Measurements from ENCODE around the gene CCDC32.
"Not testable (repeated sequence)": the region's sequence is repeated elsewhere in the genome, so short reads cannot be mapped to it uniquely, and the experiment has no call there.

CCDC32 gene

DNA sequence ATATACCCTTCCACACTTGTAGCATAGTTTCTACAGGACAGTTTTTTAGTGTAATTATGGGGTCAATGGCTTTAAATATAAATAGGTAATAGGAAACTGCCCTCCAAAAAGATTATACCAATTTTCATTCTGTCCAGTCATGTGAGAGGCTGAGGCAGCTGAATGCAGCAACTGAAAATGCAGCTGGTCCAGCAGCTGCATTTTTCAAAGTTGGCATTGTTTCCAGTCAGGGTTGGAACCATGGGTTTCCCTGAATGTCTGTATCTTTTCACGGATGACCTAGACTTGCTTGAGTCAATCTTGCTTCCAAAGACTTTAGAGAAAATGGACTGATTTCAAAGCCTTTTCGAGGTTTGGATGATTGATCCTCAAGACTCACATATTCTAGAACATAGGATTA is 19.3 kb upstream of the CCDC32 start:
- DNase-seq (ENCODE audit: insufficient read length, low spot score) (no peak), FAIRE-seq (no peak)
- no peak for TF ChIP-seq POLR2A (IDR thresholded peaks at IDR 0.05; ENCODE audit: low read depth, low read length)

DNA sequence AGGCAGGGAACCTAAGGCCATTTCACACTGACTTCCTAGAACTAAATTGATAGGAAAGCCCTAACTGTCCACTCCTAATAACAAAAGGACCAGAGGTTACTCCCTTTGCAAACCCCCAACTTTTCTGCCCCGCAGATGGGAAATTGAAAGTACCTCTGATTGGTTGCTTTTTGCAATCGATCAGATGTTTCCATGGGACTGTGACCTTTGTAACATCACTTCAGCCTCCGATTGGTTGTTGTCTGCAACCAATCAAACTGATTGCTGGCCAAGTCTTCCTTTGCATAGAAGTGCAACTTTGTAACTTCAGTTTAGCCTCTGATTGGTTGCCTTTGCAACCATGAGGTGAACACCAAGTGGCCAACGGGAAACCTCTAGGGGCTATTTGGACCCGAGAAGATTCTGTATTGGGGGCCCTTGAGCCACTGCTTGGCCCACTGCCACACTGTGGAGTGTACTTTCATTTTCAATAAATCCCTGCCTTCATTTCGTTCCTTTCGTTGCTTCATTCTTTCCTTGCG is 17.9 kb upstream of the CCDC32 start:
- DNase-seq (ENCODE audit: insufficient read length, low spot score) (peak; percentile 31), FAIRE-seq (peak; percentile 99)
- TF ChIP-seq POLR2A (IDR thresholded peaks at IDR 0.05; ENCODE audit: low read depth, low read length) = no peak

DNA sequence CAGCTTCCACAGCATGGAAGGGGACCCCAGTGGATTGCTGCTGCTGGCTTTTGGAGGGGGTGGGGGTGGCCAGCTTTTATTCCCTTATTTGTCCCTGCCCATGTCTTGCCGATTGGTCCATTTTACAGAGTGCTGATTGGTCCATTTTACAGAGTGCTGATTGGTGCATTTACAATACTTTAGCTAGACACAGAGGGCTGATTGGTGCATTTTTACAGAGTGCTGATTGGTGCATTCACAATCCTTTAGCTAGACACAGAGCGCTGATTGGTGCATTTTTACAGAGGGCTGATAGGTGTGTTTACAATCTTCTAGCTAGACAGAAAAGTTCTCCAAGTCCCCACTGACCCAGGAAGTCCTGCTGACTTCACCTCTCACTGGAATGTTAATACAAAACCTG is 17.0 kb upstream of the CCDC32 start:
- not testable (repeated sequence) for DNase-seq (ENCODE audit: insufficient read length, low spot score); FAIRE-seq

DNA sequence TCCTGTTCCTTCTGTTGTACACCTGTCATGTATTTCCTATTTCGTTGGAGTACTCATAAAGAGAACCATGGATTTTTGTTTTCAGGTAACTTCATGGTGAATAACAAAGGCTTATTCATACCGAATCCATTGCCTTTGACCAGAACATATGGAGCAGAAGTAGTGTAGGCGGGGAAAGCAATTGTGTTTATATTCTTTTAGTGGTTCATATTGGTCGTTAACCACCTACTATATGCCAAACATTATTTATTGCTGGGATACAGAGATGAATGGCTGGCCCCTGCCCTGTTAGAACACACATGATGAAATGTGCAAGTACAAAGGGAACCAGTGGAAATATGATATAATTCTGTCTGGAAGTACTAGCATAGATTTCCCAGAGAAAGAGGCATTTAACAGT is 14.1 kb upstream of the CCDC32 start:
- DNase-seq (ENCODE audit: insufficient read length, low spot score) (no peak), FAIRE-seq (no peak)
- TF ChIP-seq POLR2A (IDR thresholded peaks at IDR 0.05; ENCODE audit: low read depth, low read length) = no peak

DNA sequence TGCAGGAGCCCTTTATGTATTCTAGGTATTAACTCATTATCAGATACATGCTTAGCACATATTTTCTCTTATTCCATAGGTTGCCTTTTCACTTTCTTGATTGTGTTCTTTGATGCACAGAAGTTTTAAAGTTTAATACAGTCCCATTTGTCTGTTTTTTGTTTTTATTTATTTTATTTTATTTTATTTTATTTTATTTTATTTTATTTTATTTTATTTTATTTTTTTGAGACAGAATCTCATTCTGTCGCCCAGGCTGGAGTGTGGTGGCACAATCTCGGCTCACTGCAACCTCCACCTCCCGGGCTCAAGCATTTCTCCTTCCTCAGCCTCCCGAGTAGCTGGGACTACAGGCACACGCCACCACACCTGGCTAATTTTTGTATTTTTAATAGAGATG is 12.1 kb upstream of the CCDC32 start:
- FAIRE-seq = not testable (repeated sequence)

DNA sequence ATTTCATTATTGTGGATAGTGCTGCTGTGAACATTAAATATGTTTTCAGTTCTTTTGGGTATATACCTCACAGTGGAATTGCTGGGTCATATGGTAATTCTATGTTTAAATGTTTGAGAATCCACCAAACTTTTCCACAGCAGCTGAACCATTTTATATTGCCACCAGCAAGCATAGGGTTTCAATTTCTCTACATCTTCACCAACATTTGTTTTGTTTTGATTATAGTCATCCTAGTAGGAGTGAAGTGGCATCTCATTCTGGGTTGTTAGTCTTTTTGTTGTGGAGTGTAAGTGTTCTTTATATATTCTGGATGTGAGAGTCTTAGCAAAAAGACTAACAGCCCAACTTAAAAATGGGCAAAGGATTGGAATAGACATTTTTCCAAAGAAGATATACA is 10.3 kb upstream of the CCDC32 start:
- no peak for DNase-seq (ENCODE audit: insufficient read length, low spot score)
- FAIRE-seq = no peak
- TF ChIP-seq POLR2A (IDR thresholded peaks at IDR 0.05; ENCODE audit: low read depth, low read length) = no peak

More for the DNA sequence above, 12.1 kb upstream of the CCDC32 start:
- DNase-seq (ENCODE audit: insufficient read length, low spot score) = not testable (repeated sequence)

DNA sequence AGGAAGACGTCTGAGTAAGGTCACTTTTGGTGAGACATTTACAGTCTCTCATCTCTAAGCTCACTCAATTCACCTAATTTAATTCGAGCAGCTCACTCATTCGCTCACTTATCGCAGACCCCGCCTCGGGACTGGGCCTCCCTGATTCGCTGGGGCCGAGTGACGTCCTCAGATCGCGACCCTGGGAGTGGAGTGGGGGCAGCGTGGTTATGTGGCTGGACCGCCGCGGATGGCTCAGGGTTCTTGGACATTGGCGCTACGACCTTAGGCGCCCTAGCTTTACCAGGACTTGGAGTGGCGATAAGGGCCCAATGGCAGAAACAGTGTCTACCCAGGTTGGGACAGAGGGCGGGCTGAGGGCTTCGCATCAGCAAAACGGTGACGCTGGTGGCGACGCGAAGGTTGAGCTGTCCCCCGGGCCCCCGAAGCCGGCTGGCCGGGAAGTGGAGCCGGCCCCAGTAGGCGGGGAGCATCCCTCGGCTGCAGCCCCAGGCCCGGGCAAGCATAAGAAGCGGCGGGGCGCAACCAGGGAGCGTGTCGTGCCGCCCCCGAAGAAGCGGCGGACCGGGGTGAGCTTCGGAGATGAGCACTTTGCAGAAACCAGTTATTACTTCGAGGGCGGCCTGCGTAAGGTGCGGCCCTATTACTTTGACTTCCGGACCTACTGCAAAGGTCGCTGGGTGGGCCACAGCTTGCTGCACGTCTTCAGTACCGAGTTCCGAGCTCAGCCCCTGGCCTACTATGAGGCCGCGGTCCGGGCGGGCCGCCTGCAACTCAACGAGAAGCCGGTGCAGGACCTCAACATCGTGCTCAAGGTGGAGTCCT is 4.5 kb upstream of the CCDC32 start, which contains the start of gene RPUSD2:
Gene RPUSD2 (plus strand): TSS at position 171 of the 825 bp plus-strand sequence. CDS start 39 bp downstream, at position 210.
- TF ChIP-seq POLR2A (IDR thresholded peaks at IDR 0.05; ENCODE audit: low read depth, low read length) = peak; percentile 76; the same call in 1 of the 2 replicates
- FAIRE-seq = peak; percentile 68
- peak; percentile 84 for DNase-seq (ENCODE audit: insufficient read length, low spot score)

DNA sequence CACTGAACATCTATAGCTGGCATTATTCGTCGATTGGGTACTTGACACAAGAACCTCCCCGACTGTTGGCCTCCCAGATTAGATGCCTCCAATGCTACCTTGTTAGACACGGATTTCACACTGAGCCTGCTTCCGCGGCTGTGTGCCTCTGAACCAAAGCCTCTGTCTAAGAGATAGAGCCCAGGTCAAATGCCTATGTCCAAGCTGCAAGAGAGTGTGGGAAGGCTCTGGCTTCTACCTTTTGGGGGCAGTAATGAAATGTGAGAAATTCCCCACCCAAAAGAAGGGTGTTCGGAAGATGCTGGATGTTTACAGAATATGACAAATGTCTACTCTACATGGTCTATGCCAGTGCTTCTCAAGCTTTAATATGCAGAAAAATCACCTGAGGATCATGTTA is 2.3 kb upstream of the CCDC32 start:
- no peak for TF ChIP-seq POLR2A (IDR thresholded peaks at IDR 0.05; ENCODE audit: low read depth, low read length)
- FAIRE-seq = no peak
- no peak for DNase-seq (ENCODE audit: insufficient read length, low spot score)

DNA sequence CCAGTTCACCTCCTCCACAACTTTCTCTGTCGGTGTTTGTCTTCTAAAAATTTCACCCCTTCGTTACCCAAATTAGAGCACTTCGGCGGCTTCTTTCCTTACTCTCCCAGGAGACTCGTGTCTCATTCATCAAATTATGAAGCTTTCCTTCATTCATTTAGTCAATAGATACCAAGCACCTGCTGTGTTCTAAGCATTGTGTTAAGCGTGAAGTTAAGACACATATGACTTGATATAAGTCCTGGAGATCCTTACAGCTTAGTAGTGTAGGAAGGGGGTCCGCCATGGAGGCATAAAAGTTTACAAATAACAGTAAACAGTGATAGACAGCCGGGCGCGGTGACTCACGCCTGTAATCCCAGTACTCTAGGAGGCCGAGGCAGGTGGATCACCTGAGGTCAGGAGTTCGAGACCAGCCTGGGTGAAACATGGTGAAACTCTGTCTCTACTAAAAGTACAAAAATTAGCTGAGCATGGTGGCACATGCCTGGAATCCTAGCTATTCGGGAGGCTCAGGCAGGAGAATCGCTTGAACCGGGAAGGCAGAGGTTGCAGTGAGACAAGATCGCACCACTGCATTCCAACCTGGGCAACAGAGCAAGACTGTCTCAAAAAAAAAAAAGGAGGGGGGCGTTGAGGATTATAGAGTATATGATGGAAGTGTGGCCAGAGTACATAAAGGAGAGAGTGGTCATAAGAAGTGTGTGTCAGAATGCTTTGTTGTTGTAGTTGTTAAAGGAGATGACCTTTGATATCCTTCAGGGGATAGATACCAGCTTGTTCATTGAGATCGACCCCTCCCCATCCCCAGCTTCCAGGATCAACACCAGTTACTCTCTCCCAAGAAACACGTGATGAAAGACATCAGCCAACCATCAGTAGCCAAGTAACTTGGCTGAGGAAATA is 744 bp upstream of the CCDC32 start:
- no peak for TF ChIP-seq POLR2A (IDR thresholded peaks at IDR 0.05; ENCODE audit: low read depth, low read length)
- FAIRE-seq = no peak
- no peak for DNase-seq (ENCODE audit: insufficient read length, low spot score)

DNA sequence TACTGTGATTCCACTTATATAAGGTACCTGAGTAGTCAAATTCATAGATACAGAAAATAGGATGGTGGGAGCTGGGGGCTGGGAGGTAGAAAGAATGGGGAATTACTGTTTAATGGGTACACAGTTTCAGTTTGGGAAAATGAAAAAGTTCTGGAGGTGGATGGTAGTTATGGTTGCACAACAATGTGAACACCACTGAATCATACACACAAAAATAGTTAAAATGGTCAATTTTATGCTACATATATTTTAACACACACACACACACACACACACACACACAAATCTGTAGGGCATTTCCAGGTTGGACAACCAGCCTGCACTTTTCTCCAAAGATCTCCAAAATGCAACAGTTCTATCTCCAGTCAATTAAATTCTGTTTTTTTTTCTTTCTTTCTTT is 1.4 kb downstream of the CCDC32 start:
- no peak for TF ChIP-seq POLR2A (IDR thresholded peaks at IDR 0.05; ENCODE audit: low read depth, low read length)
- FAIRE-seq (no peak), DNase-seq (ENCODE audit: insufficient read length, low spot score) (no peak)

DNA sequence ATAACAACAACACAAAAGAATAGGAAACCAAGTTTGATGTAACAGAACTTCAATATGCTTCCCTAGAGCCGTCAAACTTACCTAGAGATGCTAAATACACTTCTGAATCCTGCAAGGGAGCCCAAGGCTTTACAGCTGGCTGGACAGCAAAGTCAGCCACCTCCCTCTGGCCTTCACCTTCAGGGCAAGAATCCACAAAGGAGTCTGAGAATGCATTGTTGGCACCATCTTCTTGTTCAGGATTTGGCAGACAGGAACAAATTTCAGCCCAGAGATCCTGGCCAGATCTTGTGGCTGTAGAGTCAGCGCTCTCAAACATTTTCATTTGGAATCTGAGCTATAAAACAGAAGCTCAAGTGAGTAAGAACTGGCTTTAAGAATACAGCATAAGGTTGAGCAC is 2.2 kb downstream of the CCDC32 start:
- no peak for TF ChIP-seq POLR2A (IDR thresholded peaks at IDR 0.05; ENCODE audit: low read depth, low read length)
- FAIRE-seq (no peak), DNase-seq (ENCODE audit: insufficient read length, low spot score) (no peak)

DNA sequence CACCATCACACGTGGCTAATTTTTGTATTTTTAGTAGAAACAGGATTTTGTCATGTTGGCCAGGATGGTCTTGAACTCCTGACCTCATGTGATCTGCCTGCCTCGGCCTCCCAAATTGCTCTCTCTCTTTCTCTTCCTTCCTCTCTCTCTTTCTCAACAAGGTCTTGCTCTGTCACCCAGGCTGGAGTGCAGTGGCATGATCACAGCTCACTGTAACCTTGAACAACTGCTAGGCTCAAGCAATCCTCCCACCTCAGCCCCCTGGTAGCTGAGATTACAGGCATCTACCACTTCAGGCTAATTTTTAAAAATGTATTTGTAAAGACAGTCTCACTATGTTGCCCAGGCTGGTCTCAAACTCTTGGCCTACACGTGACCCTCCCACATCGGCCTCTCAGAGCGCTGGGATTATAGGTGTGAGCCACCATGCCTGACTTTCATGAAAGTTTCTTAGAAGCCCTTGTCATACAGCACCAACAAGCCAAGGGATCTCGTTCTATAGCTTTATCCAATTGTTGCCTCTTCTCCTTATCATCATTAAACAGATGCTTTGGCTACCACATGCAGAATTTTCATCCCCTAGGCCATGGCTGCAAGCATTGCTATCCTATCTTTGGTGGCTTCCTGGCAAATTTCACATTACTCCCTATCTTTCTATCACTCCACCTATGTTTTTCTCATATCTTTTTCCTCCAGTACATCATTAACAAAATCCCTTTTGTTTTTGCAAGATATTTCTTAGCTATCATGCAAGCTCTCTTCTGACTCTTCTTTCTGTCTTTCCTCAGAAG is 5.7 kb downstream of the CCDC32 start:
- TF ChIP-seq POLR2A (IDR thresholded peaks at IDR 0.05; ENCODE audit: low read depth, low read length) = no peak
- FAIRE-seq (no peak), DNase-seq (ENCODE audit: insufficient read length, low spot score) (no peak)

DNA sequence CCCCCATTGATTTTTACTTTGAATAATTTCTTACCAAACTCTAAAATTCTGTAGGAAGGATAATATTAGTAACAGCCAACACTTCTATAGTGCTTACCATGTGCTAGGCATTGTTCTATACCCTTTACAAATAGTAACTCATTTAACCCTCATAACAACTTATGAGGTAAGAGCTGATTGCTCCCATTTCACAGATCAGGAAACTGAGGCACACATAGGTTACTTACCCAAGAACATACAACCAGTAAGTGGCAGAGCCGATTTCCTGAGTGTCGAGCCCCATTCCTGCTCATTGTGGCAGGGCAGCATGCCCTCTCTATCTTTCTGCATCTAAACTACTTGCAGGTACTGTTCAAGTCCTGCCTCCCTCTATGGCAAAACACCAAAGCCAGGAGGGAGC is 9.0 kb downstream of the CCDC32 start:
- TF ChIP-seq POLR2A (IDR thresholded peaks at IDR 0.05; ENCODE audit: low read depth, low read length) = no peak

DNA sequence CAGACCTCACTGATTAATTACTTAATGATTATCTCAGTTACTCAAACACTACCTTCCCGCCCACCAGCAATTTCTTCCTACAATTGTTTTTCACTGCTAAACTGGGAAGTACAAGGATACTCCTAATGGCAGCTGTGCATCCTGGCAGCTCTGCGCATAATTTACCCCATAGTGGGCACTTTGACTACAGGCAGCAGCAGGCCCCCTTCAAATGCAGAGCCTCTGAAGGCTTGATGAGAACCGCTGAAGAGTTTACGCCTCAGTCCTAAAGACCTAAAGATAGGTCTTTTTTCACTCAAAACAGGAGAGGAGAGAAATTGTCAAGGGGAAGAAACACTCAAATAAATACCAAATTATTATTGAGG is 10.7 kb downstream of the CCDC32 start:
- FAIRE-seq (no peak), DNase-seq (ENCODE audit: insufficient read length, low spot score) (no peak)

More for the DNA sequence above, 9.0 kb downstream of the CCDC32 start:
- DNase-seq (ENCODE audit: insufficient read length, low spot score) (no peak), FAIRE-seq (no peak)

More for the DNA sequence above, 10.7 kb downstream of the CCDC32 start:
- TF ChIP-seq POLR2A (IDR thresholded peaks at IDR 0.05; ENCODE audit: low read depth, low read length) = no peak

Measured in H54 (cell line).